GM12878 (cell line): ENCODE data around the gene SCNN1A. TPM values are rescaled to one million over a fixed set of nuclear protein-coding genes. Genes with fewer than 3 reads are reported as not detected.

ENCODE experiments used
- BRCA1 ChIP-seq: IDR thresholded peaks from 2 replicates; pipeline ENCODE4 v1.6.1; 2011; ENCODE audit warnings: low read depth, low read length, improper control_type of control experiment
- CBX5 ChIP-seq: sonication (generic); IDR thresholded peaks from 2 replicates; pipeline ENCODE4 v1.6.1; 2016; ENCODE audit warnings: low read depth, moderate library complexity, mild to moderate bottlenecking, inconsistent platforms
- CEBPZ ChIP-seq: fragments of 150-350 bp; IDR thresholded peaks from 2 replicates; pipeline ENCODE4 v1.6.1; 2016; ENCODE audit warnings: low read depth, low read length
- E4F1 ChIP-seq: fragments of 450-650 bp; IDR thresholded peaks from 2 replicates; pipeline ENCODE4 v1.6.1; 2018; ENCODE audit warnings: borderline replicate concordance, mild to moderate bottlenecking; ENCODE audit not compliant: partially characterized antibody
- EP300 ChIP-seq, 2 experiments: fragments of 150-350 bp in 1 of 2; IDR thresholded peaks; 2 replicates each; pipeline ENCODE4 v1.6.1; 2011 to 2012; ENCODE audit warnings: low read depth in 2 of 2, low read length in 2 of 2, borderline replicate concordance in 1 of 2, improper control_type of control experiment in 1 of 2, inconsistent platforms in 1 of 2; ENCODE audit not compliant: control insufficient read depth in 1 of 2
- HDGF ChIP-seq: fragments of 450-650 bp; IDR thresholded peaks from 2 replicates; pipeline ENCODE4 v1.6.1; 2016; ENCODE audit warnings: antibody characterized with exemption
- IRF5 ChIP-seq: fragments of 450-650 bp; IDR thresholded peaks from 2 replicates; pipeline ENCODE4 v1.6.1; 2017; ENCODE audit warnings: borderline replicate concordance
- MXI1 ChIP-seq: fragments of 150-350 bp; IDR thresholded peaks from 2 replicates; pipeline ENCODE4 v1.6.1; 2011; ENCODE audit warnings: low read depth, mild to moderate bottlenecking, inconsistent platforms, low read length, improper control_type of control experiment
- NFXL1 ChIP-seq: fragments of 450-650 bp; IDR thresholded peaks from 2 replicates; pipeline ENCODE4 v1.6.1; 2017; ENCODE audit warnings: antibody characterized with exemption, mild to moderate bottlenecking, borderline replicate concordance
- RELA ChIP-seq: fragments of 450-650 bp; IDR thresholded peaks from 2 replicates; pipeline ENCODE4 v1.8.0; 2014; ENCODE audit warnings: borderline replicate concordance; ENCODE audit not compliant: partially characterized antibody
- SMC3 ChIP-seq: IDR thresholded peaks from 2 replicates; pipeline ENCODE4 v1.6.1; 2011; ENCODE audit warnings: low read length, improper control_type of control experiment, borderline replicate concordance
- ZNF24 ChIP-seq: fragments of 450-650 bp; IDR thresholded peaks from 2 replicates; pipeline ENCODE4 v1.6.1; 2017; ENCODE audit warnings: antibody characterized with exemption, mild to moderate bottlenecking
- ZNF592 ChIP-seq: fragments of 450-650 bp; IDR thresholded peaks from 2 replicates; pipeline ENCODE4 v1.6.1; 2017; ENCODE audit warnings: mild to moderate bottlenecking, moderate library complexity
- polyA plus RNA-seq, 11 experiments: library from polyadenylated mRNA; depleted of rRNA in 4 of 11; unstranded in 6 of 11; stranded (reverse) in 5 of 11; fragments of >200 nt; fragmentation: Nextera tagmentation in 4 of 11; fragmentation: Illumina TruSeq in 1 of 11; extraction: Ambion mirVana in 4 of 11; extraction: Trizol in 1 of 11; gene quantifications; 1 replicate in 1 of 11; 2 replicates in 10 of 11; pipeline versions ENCODE4 v1.2.1 to v1.2.3, GENCODE V29; 2011 to 2016; ENCODE audit warnings: inconsistent platforms in 2 of 11, missing spikeins in 2 of 11, low read depth in 1 of 11
- total RNA-seq, 4 experiments: library from RNA; depleted of rRNA in 3 of 4; stranded (reverse); fragments of >200 nt in 3 of 4; fragmentation: Illumina TruSeq in 1 of 4; extraction: Trizol in 1 of 4; gene quantifications; 2 replicates each; pipeline versions ENCODE4 v1.2.1 to v1.2.3, GENCODE V29; 2013 to 2021

Gene SCNN1A
- total and polyA plus RNA-seq, 10 of the 15 experiments (the other 5 are each of a cell fraction or from before 2014, with no cell fraction given): 0.14 to 0.69 TPM; not detected in 8

GRCh38 chr12:6335451-6336078 lies 39.8 kb downstream of the SCNN1A start (continued):
- TF ChIP-seq MXI1: no peak
- peak; percentile 73; the same call in 1 of the 2 replicates for TF ChIP-seq HDGF
- peak; percentile 37; the same call in 1 of the 2 replicates for TF ChIP-seq ZNF24
- no peak for TF ChIP-seq ZNF592
- peak; percentile 54; the same call in 1 of the 2 replicates for TF ChIP-seq SMC3
- TF ChIP-seq BRCA1: no peak
- no peak for TF ChIP-seq CEBPZ
- TF ChIP-seq E4F1: peak; percentile 34
- no peak for TF ChIP-seq IRF5
- no peak for TF ChIP-seq NFXL1
- TF ChIP-seq RELA: peak; percentile 61
- no peak; a peak in 1 of 4 replicates for TF ChIP-seq EP300 (IDR thresholded peaks at IDR 0.05; ENCODE audit: borderline replicate concordance in 1 of 2, control insufficient read depth in 1 of 2, low read depth in 2 of 2, low read length in 2 of 2)
- no peak for TF ChIP-seq CBX5
